ENCODE results near the gene CIAO2B. TPM values are rescaled to one million over a fixed set of nuclear protein-coding genes. Genes with fewer than 3 reads are reported as not detected.

The CIAO2B gene
- polyA plus RNA-seq, 1 donor (not counting 4 experiments of a cell fraction or from before 2014, with no cell fraction given): 105 TPM

GRCh38 chr16:66964049-66964448, 29.8 kb upstream of the CIAO2B start:
- Histone ChIP-seq H4K20me1 (ENCODE audit: control insufficient read depth, extremely low read depth, insufficient read depth, low read length) (no peaks in the 10 kb centered on the region), H3K4me2 (ENCODE audit: control insufficient read depth, extremely low read depth, insufficient read depth, low read depth, low read length) (no peak overlapping the region), H3K9me1 (ENCODE audit: control insufficient read depth, extremely low read depth, insufficient read depth, low read length) (no peaks in the 10 kb centered on the region), H3K9ac (ENCODE audit: control insufficient read depth, extremely low read depth, insufficient read depth, low read length) (no peak overlapping the region), H3K27ac (ENCODE audit: control insufficient read depth, insufficient read depth, low read length) (no peak overlapping the region), H3K36me3 (ENCODE audit: control insufficient read depth in 2 of 2, extremely low read depth in 1 of 2, insufficient read depth in 2 of 2, low read length in 2 of 2) (peaks cover 0 to 1% of the 10 kb centered on the region in 2 experiments), H2AFZ (ENCODE audit: control insufficient read depth, low read length) (no peak overlapping the region), H3K4me1 (ENCODE audit: control insufficient read depth, extremely low read depth, insufficient read depth, low read length) (peaks cover 3% of the 10 kb centered on the region), H3K4me3 (ENCODE audit: control insufficient read depth in 2 of 3, extremely low read depth in 1 of 3, insufficient read depth in 2 of 3, low read depth in 1 of 3, low read length in 3 of 3) (no peak overlapping the region), H3K9me3 (ENCODE audit: control insufficient read depth, low read depth, low read length) (no peaks in the 10 kb centered on the region), H3K79me2 (ENCODE audit: control insufficient read depth, insufficient read depth, low read length) (no peaks in the 10 kb centered on the region), H3K27me3 (ENCODE audit: control insufficient read depth, extremely low read depth, insufficient read depth, low read length) (no peaks in the 10 kb centered on the region)
- dilution Hi-C loops (cut with MboI; ENCODE audit: extremely low pct_ligation_motif_present, low sequenced_read_pairs): no loop called here
- FAIRE-seq: no peak
- TF ChIP-seq EZH2 (IDR thresholded peaks at IDR 0.05; ENCODE audit: low read length) (no peak), CTCF (optimal IDR thresholded peaks at IDR 0.05 in 1 of 3, IDR thresholded peaks at IDR 0.05 in 1 of 3, conservative IDR thresholded peaks at IDR 0.05 in 1 of 3; ENCODE audit: extremely low read depth in 1 of 3, insufficient read depth in 2 of 3, low read length in 3 of 3) (no peak)
- DNase-seq (ENCODE audit: low read depth, low spot score): no peak

GRCh38 chr16:66961914-66962313, 27.7 kb upstream of the CIAO2B start:
- no peak overlapping the region for H2AFZ ChIP-seq (ENCODE audit: control insufficient read depth, low read length)
- dilution Hi-C loops (cut with MboI; ENCODE audit: extremely low pct_ligation_motif_present, low sequenced_read_pairs): no loop called here

More at GRCh38 chr16:66961914-66962313, 27.7 kb upstream of the CIAO2B start:
- TF ChIP-seq CTCF (optimal IDR thresholded peaks at IDR 0.05 in 1 of 3, IDR thresholded peaks at IDR 0.05 in 1 of 3, conservative IDR thresholded peaks at IDR 0.05 in 1 of 3; ENCODE audit: extremely low read depth in 1 of 3, insufficient read depth in 2 of 3, low read length in 3 of 3) (no peak), EZH2 (IDR thresholded peaks at IDR 0.05; ENCODE audit: low read length) (no peak)
- Histone ChIP-seq H3K27ac (ENCODE audit: control insufficient read depth, insufficient read depth, low read length) (no peak overlapping the region), H3K79me2 (ENCODE audit: control insufficient read depth, insufficient read depth, low read length) (no peaks in the 10 kb centered on the region), H3K9me1 (ENCODE audit: control insufficient read depth, extremely low read depth, insufficient read depth, low read length) (no peaks in the 10 kb centered on the region), H3K36me3 (ENCODE audit: control insufficient read depth in 2 of 2, extremely low read depth in 1 of 2, insufficient read depth in 2 of 2, low read length in 2 of 2) (peaks cover 0 to 1% of the 10 kb centered on the region in 2 experiments), H3K4me2 (ENCODE audit: control insufficient read depth, extremely low read depth, insufficient read depth, low read depth, low read length) (no peak overlapping the region), H3K9ac (ENCODE audit: control insufficient read depth, extremely low read depth, insufficient read depth, low read length) (no peak overlapping the region), H3K27me3 (ENCODE audit: control insufficient read depth, extremely low read depth, insufficient read depth, low read length) (no peaks in the 10 kb centered on the region), H4K20me1 (ENCODE audit: control insufficient read depth, extremely low read depth, insufficient read depth, low read length) (no peaks in the 10 kb centered on the region), H3K4me3 (ENCODE audit: control insufficient read depth in 2 of 3, extremely low read depth in 1 of 3, insufficient read depth in 2 of 3, low read depth in 1 of 3, low read length in 3 of 3) (no peak overlapping the region), H3K9me3 (ENCODE audit: control insufficient read depth, low read depth, low read length) (no peaks in the 10 kb centered on the region), H3K4me1 (ENCODE audit: control insufficient read depth, extremely low read depth, insufficient read depth, low read length) (peaks cover 3% of the 10 kb centered on the region)
- no peak for DNase-seq (ENCODE audit: low read depth, low spot score)
- no peak for FAIRE-seq

Measured in keratinocyte (primary cell).